Adrenal gland (tissue), 12 donors: ENCODE measurements around the gene TNIP2. TPM values are rescaled to one million over a fixed set of nuclear protein-coding genes. Genes with fewer than 3 reads are reported as not detected.
A peak's percentile ranks its signal among the peaks of the same experiment; 100 is the strongest.

ENCODE experiments used
- DNase-seq, 7 donors: peaks; one replicate each; pipeline ENCODE4 v3.0.0-alpha.2; 2019 to 2020
- H3K27ac ChIP-seq, 5 donors: fragments of 200-600 bp; sonication (generic) in 4 of 5; 1 replicate in 3 of 5; 2 replicates in 2 of 5; pipeline versions ENCODE4 v1.5.1 to v1.8.0; 2016 to 2020; ENCODE audit warnings: mild to moderate bottlenecking in 1 of 5
- H3K27me3 ChIP-seq: fragments of 200-600 bp; 2 replicates; pipeline ENCODE4 v1.8.0; 2021
- H3K36me3 ChIP-seq, 2 donors: fragments of 200-600 bp; replicated peaks in 1 of 2; 1 replicate in 1 of 2; 2 replicates in 1 of 2; pipeline versions ENCODE4 v1.5.1 to v1.8.0; 2018 to 2022
- H3K4me1 ChIP-seq, 2 donors: fragments of 200-600 bp; replicated peaks in 1 of 2; 1 replicate in 1 of 2; 2 replicates in 1 of 2; pipeline versions ENCODE4 v1.5.1 to v1.8.0; 2018 to 2021
- H3K4me3 ChIP-seq, 4 donors: fragments of 200-600 bp; sonication (generic) in 3 of 4; one replicate each; pipeline ENCODE4 v1.5.1; 2016 to 2018
- H3K9me3 ChIP-seq, 3 donors: fragments of 200-600 bp; sonication (generic) in 1 of 3; replicated peaks in 1 of 3; 1 replicate in 2 of 3; 2 replicates in 1 of 3; pipeline versions ENCODE4 v1.5.1 to v1.8.0; 2016 to 2021
- POLR2A ChIP-seq, 2 donors: fragments of 450-650 bp; IDR thresholded peaks; one replicate each; pipeline ENCODE4 v1.6.1; 2017; ENCODE audit warnings: antibody characterized with exemption in 2 of 2, mild to moderate bottlenecking in 2 of 2, moderate library complexity in 1 of 2
- WGBS, 4 donors: extraction: QIAGEN DNeasy Blood & Tissue Kit in 2 of 4; methylation state at CpG; one replicate each; pipeline versions ENCODE4 v1.1.5 to v1.1.7; 2013 to 2017; 5-methylcytosine and 5-hydroxymethylcytosine counted together
- intact Hi-C, 2 donors: fragments of 100-400 bp; cut with DNase I; formaldehyde crosslinking; loops; one replicate each; pipeline versions ENCODE4 v1.14.1 to v1.15.0; 2022 to 2023
- polyA plus RNA-seq, 3 donors: library from polyadenylated mRNA; stranded (reverse); fragments of 200-250 nt in 2 of 3; fragments of 350-450 nt in 1 of 3; fragmentation: Illumina TruSeq in 1 of 3; extraction: RNeasy Lipid Tissue Mini Kit (QIAGEN cat#74804) in 1 of 3; gene quantifications; one replicate each; pipeline ENCODE4 v1.2.3, GENCODE V29; 2013 to 2014
- total RNA-seq, 9 donors: library from RNA; depleted of rRNA in 4 of 9; stranded (reverse); fragments of >200 nt in 4 of 9; fragments of 120-200 nt in 1 of 9; fragmentation: NEBNext Ultra II Directional in 1 of 9; extraction: Animal tissue kit (Norgen Biotek cat#: 25700) in 1 of 9; gene quantifications; one replicate each; pipeline versions ENCODE4 v1.1.0 to v1.2.4, GENCODE V29; 2013 to 2023
- TF ChIP-seq, protein P1 (sequence below), 6 experiments: fragments of 450-650 bp in 4 of 6; fragments of 200-600 bp in 2 of 6; sonication (generic) in 1 of 6; IDR thresholded peaks; 1 replicate in 5 of 6; 2 replicates in 1 of 6; pipeline versions ENCODE4 v1.5.1 to v1.8.0; 2016 to 2021; ENCODE audit warnings: antibody characterized with exemption in 6 of 6, mild to moderate bottlenecking in 2 of 6, moderate library complexity in 1 of 6
- donor health status: healthy with polysubstance abuse.
- donor health status: Bipolar disorder and iron deficiency.
- donor health status: DM: yes; HTN: yes; CAD: no.
- donor health status: DM: no; HTN: no; CAD: no.
- donor health status: DM: no; HTN: no; CAD: no.
- donor health status: DM: yes; HTN: yes; CAD: no.

Gene TNIP2
- total and polyA plus RNA-seq, 12 donors: 7.8 to 57.7 (median 35.7) TPM

DNA sequence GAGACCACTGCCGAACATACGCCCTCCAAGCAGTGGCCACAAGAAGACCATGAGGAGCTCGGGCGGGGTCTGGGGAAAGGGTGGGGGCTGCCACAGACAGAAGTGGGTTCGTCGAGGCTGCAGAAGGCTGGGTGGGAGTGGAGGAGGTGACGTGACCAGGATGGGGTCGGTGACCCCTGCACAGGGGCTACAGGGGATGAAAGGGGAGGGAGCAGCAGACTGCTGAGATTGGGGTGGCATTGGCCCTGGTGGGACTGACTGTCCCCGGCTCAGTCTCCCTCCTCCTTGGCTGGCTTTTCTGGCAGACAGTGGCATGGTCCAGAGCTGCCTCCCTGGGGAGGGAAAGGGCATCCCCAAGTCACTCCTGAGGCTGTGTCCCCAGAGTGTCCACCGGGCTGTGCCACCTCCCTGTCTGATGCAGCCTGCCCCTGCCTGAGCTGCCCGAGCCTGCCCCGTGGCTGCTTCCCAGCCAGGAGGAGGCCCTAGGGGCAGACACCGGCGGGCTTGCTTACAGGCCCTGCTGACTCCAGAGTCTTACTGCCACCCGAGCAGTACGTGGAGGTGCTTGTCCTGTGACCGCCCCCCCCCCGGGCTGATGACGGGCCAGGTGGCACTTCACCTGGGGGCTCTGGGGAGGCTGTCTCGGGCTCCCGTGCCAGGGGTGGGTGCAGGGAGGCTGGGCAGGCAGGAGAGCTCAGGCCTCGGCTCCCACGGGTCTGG lies 44.0 kb upstream of the TNIP2 start:
- Histone ChIP-seq H3K27me3 (no peaks in the 10 kb centered on the region), H3K4me3 (peak overlapping the region in 2 of 4 donors; percentile 1 to 28), H3K27ac (peak overlapping the region; percentile 29 to 89 (median 65)), H3K9me3 (no peaks in the 10 kb centered on the region), H3K36me3 (no peaks in the 10 kb centered on the region), H3K4me1 (peaks cover 25 to 90% of the 10 kb centered on the region in 2 donors)
- DNase-seq: peak in 6 of 7 donors; percentile 20 to 66 (median 33)
- intact Hi-C loops: no loop called here
- TF ChIP-seq POLR2A (IDR thresholded peaks at IDR 0.05): no peak
- TF ChIP-seq, protein P1, sequence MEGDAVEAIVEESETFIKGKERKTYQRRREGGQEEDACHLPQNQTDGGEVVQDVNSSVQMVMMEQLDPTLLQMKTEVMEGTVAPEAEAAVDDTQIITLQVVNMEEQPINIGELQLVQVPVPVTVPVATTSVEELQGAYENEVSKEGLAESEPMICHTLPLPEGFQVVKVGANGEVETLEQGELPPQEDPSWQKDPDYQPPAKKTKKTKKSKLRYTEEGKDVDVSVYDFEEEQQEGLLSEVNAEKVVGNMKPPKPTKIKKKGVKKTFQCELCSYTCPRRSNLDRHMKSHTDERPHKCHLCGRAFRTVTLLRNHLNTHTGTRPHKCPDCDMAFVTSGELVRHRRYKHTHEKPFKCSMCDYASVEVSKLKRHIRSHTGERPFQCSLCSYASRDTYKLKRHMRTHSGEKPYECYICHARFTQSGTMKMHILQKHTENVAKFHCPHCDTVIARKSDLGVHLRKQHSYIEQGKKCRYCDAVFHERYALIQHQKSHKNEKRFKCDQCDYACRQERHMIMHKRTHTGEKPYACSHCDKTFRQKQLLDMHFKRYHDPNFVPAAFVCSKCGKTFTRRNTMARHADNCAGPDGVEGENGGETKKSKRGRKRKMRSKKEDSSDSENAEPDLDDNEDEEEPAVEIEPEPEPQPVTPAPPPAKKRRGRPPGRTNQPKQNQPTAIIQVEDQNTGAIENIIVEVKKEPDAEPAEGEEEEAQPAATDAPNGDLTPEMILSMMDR (IDR thresholded peaks at IDR 0.05): no peak
- 54 to 73% (median 62%) methylated on average over 8 to 23 of the region's 23 CpGs for WGBS, 4 donors

DNA sequence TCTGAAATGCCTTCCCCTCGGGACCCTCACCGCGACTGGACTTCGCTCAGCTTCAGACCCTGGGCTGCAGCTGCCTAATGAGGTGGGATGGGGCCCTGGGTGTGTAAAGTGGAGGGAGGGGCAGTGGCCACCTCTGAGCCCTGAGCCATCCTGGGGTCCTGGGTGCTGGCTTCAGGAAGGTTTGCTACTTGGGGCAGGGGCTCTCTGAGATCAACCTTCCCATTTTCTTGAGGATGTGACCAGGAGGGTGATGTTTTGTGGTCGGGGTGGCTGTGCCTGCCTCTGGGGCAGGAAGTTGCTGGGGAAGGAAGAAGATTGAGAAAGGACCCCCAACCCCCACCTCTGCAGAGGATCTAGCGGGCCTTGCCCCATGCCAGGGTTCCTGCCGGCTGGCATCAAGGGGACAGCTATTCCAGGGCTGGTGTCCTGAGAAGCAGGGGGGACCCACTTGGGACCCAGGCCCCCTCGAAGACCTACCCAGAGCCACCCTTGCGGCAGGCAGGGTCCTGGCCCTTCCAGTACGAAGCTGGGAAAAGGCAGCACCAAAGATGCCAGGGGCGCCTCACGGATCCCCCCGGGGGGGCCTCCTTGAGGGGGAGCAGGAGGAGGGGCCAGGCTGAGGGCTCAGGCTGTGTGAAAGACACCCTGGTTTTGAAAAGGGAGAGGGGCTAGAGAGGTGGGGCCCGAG lies 43.2 kb upstream of the TNIP2 start:
- Histone ChIP-seq H3K9me3 (no peaks in the 10 kb centered on the region), H3K4me3 (peak overlapping the region in 1 of 4 donors; percentile 28), H3K4me1 (peaks cover 28 to 90% of the 10 kb centered on the region in 2 donors), H3K36me3 (no peaks in the 10 kb centered on the region), H3K27me3 (no peaks in the 10 kb centered on the region), H3K27ac (peak overlapping the region in 4 of 5 donors; percentile 51 to 89 (median 76))
- intact Hi-C loops: no loop called here
- no peak for TF ChIP-seq POLR2A (IDR thresholded peaks at IDR 0.05)
- TF ChIP-seq, protein P1 (IDR thresholded peaks at IDR 0.05): no peak
- DNase-seq: peak in 5 of 7 donors; percentile 20 to 44 (median 36)
- WGBS, 4 donors: 66 to 77% (median 66%) methylated on average over 5 to 14 of the region's 14 CpGs

DNA sequence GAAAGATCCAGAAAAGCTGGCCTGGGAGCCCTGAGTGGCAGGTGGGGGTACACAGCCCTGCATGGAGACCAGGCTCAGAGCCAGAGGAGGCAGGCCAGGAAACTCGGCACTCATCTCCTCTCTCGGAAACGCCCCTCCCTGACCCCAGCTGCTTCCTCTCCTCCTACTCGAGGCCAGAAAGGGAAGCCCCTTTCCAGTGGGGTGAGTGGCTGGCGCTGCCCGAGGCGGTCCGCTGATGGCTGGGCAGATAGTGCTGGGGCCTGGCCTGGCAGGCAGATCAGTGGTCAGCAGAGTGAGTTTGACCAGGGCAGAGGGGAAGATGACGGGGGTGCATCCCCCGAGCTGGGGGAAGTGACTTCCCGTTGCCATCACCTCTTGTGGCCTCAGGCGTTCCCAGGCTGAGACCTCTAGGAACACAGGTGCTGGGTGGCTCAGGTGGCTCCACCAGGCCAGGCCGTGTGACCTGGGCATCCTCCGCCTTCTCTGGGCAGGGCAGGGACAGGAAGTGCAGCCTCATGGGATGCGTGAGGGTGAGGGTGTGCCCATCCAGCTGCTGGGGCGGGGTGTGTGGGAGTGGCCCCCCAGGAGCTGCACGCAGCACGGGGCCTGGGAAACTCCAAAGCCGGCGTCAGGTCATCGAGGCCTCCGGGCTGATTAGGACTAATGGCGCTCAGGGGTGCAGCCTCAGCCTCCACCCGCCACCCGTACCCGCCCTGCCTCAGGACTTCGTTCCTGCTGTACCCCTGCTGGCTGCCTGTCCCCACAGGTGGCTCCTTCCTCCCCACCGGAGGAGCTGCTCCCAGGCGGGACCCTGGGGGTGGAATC lies 42.5 kb upstream of the TNIP2 start:
- Histone ChIP-seq H3K4me3 (peak overlapping the region in 1 of 4 donors; percentile 28), H3K9me3 (no peaks in the 10 kb centered on the region), H3K27me3 (no peaks in the 10 kb centered on the region), H3K27ac (peak overlapping the region; percentile 9 to 89 (median 65)), H3K36me3 (no peaks in the 10 kb centered on the region), H3K4me1 (peaks cover 32 to 90% of the 10 kb centered on the region in 2 donors)
- peak; percentile 58 to 86 (median 70) for DNase-seq
- 60 to 68% (median 67%) methylated on average over 1 to 29 of the region's 29 CpGs for WGBS, 4 donors
- intact Hi-C loops: no loop called here
- TF ChIP-seq, protein P1 (IDR thresholded peaks at IDR 0.05): no peak
- no peak for TF ChIP-seq POLR2A (IDR thresholded peaks at IDR 0.05)
